ENCODE measurements around the gene BRSK2.
"Not testable (repeated sequence)": the region's sequence is repeated elsewhere in the genome, so short reads cannot be mapped to it uniquely, and the experiment has no call there.

The BRSK2 gene

DNA sequence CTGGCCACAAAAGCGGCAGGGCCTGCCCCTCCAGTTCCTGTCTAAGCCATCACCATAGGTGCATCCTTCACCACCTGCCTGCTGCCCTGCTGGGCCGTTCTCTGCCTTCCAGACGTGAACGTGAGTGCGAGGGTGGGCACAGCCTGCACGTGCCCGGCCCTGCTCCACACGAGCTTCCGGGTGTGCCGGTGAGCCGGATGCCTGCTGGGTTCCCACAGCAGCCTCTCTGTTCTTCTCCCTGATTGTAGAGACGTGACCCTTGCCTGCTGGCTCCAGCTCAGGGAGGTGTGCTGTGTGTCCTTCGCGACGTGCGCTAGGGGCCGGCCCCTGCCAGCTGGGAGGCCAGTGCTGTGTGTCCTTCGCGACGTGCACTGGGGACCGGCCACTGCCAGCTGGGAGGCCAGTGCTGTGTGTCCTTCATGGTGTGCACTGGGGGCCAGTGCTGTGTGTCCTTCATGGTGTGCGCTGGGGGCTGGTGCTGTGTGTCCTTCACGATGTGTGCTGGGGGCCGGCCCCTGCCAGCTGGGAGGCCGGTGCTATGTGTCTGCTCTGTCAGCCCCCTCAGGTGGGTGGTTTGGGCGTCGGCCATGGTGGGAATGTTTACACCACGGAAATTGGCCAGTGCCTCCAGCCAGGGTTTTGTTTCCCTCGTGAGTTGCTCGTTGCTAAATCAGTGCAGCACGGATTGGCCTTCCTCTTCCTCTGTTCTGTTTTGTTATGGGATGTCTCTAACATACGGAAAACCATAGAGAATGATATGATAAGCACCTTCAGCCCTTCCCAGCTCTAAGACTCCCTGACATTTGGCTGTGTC is 35.4 kb upstream of the BRSK2 start:
- DNase-seq (ENCODE audit: low read depth in 1 of 2, low spot score in 1 of 2), result no peak

DNA sequence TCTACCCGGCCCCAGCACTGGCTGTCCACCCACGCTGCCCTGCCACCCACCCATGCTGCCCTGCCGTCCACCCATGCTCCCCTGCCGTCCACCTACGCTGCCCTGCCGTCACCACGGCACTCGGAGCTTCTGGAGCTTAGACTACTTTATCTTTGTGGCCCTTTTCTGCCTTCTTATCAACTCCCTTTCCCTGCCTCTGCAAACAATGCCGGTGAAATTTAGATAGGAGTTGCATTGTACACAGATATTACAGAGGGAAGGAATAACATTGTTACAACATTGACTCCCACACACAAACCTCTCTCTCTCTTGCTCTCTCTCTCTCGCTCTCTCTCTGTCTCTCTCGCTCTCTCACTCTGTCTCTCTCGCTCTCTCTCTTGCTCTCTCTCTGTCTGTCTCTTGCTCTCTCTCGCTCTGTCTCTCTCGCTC is 33.7 kb upstream of the BRSK2 start:
- DNase-seq (ENCODE audit: low read depth in 1 of 2, low spot score in 1 of 2), result no peak

DNA sequence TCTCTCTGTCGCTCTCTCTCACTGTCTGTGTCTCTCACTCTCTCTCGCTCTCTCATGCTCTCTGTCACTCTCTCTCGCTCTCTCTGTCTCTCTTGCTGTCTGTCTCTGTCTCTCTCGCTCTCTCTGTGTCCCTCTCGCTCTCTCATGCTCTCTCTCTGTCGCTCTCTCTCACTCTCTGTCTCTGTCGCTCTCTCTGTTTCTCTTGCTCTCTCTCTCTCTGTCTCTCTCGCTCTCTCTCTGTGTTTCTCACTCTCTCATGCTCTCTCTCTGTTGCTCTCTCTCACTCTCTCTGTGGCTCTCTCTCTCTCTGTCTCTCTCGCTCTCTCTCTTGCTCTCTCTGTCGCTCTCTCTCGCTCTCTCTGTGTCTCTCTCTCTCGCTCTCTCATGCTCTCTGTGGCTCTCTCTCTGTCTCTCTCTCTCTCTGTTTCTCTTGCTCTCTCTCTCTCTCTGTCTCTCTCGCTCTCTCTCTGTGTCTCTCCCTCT is 33.2 kb upstream of the BRSK2 start:
- no peak for DNase-seq (ENCODE audit: low read depth in 1 of 2, low spot score in 1 of 2)

DNA sequence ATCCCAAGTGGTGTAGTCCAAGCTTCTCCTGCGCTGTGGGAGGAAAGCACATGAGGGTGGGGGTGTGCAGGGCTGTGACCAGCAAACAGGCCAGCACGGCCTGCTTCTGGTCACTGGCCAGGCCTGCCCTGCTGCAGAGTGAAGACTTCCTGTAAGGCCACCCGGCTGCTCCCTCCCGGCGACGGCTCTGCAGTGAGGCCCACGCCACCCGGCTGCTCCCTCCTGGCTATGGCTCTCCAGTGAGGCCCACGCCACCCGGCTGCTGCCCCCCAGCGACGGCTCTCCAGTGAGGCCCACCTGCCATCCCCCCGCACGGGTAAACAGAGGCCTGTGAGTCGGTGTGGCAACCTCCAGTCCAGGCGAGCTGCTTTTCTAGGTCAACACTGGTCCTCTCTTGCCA is 31.4 kb upstream of the BRSK2 start:
- DNase-seq (ENCODE audit: low read depth in 1 of 2, low spot score in 1 of 2), result no peak

DNA sequence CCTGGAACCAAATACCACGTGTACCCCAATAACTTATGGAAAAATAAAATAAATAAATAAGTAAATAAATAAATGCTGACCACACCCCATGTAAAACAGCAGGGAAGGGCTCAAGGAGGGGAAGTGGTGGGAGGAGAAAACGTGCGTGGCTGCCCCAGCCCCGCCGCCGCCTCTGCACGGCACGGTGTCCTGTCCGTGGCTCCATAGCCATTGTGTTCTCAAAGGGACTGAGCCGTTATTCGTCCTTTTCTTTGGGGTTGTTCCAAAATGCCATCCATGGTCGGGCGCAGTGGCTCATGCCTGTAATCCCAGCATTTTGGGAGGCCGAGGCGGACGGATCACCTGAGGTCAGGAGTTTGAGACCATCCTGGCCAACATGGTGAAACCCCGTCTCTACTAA is 30.8 kb upstream of the BRSK2 start:
- DNase-seq (ENCODE audit: low read depth in 1 of 2, low spot score in 1 of 2), result not testable (repeated sequence)

DNA sequence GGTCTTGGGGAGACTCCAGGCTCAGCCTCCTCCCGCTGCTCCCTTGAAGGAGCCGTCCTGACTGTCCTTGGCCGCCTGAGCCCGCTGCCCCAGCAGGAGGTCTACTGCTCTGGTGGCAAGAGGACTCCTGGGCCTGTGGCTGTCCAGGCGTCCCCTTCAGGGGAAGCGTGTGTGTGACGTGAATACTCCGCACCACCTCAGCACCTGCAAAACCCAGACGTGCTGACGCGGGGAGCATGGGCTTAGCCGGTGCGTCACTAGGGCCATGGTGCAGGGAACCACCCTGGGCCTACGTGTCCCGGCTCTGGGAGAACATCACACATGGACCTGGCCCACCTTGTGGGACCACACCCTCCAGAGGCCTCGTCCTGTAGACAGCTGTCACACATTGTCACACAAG is 30.2 kb upstream of the BRSK2 start:
- no peak for DNase-seq (ENCODE audit: low read depth in 1 of 2, low spot score in 1 of 2)

DNA sequence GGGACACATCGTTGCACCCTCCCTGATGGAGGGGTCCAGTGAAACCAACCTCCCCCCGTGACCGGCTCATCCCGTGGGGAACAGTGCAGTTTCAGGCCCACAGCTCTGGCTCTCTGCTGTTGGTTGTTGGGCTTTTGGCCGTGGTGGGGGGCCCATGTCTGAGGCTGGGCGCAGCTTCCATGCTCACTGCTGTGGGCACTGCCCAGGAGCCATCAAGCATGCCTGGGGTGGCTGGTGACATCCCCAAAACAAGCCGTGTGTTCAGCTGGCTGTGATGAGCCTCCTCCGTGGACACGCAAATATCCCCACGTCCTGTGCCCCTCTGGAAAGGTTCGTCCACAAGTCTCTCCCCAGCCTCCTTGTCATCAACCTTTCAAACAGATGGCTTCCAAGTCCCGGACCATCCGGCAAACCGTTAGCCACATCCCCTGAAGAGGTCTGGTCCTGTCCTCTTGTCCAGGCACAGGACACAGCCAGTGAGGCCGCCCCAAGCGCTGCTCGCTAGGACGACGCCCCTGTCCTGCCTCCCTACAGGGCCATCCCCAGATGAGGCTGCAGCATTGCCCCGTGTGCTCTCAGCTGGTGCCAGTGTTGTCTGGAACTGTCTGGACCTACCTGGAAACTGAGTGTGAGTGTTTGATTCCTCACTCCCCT is 29.4 kb upstream of the BRSK2 start:
- no peak for DNase-seq (ENCODE audit: low read depth in 1 of 2, low spot score in 1 of 2)

DNA sequence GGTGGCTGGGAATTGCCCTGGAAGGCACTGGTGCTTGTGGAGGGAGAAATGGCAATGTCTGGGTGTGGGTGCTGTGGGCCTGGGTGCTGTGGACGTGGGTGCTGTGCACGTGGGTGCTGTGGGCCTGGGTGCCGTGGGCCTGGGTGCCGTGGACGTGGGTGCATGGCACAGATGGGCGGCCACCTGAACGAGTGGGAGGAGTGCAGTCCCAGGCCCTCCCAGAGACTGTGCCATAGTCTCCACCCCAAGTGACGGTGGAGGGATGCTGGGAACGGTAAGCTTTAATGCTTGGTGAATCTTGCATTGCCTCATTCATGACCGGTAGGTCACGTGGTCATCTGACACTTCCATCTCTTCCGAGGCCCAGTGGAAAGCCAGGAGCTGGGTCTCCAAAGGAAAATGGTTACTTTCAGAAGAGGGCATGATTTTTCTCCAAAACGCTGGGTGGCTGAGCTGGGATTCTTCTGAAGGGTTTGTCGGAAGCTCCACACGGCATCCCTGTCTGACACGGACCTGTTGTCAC is 28.8 kb upstream of the BRSK2 start:
- DNase-seq (ENCODE audit: low read depth in 1 of 2, low spot score in 1 of 2), result no peak

DNA sequence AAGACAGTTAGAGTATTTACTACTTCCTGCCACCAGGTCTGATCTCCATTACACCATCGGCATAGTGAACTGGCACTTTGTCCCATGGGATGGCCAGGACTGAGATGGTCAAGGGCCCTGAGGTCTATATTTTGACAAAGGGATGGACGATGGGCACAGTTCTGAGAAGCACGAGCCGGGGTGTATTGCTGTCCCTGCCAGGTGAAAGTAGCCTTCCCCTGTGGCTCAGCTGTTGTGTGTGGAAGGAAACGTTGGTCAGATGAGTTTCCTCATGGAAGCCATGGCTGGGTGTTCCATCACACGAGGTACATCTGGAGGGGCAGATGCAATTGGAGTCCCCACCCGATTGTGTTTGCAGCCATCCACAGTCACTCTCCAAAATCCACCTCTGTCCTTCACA is 27.9 kb upstream of the BRSK2 start:
- no peak for DNase-seq (ENCODE audit: low read depth in 1 of 2, low spot score in 1 of 2)

DNA sequence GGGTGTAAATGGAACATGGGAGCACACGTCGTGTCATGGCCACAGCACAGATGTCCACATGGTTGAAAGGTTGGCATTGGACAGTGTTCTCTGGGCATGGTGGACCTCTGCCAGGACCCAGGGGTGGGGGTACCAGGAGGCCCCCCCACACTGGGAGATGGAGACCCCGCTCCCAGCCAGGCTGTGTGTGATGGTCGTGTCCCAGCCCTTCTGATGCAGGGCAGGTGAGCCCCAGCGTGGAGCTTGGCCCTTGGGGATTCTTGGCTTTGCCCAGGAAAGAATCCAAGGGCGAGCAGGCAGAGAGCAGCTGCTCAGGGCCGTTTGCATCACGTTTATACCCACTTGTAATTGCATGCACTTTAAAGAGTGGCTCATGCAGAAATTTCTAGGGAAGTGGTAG is 22.0 kb upstream of the BRSK2 start:
- DNase-seq (ENCODE audit: low read depth in 1 of 2, low spot score in 1 of 2), result no peak

DNA sequence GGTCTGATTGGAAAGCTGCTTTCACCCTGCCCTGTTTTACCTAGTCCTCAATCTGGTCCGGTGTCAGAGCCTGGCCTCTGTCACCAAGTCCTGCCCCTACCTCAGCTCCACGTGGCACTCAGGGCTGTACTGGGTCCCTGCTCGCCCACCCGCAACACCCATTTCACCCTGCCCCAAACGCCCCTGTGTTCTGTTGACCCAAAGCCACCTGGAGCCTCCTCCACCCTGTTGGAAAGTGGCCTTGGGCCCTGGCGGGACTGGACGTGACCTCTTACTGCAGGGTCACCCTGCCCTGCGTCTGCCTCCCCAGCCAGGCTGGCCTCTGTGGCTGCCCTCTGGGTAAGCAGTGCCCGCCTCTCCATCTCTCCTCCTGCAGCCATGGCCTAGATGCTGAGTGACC is 21.5 kb upstream of the BRSK2 start:
- DNase-seq (ENCODE audit: low read depth in 1 of 2, low spot score in 1 of 2), result no peak

DNA sequence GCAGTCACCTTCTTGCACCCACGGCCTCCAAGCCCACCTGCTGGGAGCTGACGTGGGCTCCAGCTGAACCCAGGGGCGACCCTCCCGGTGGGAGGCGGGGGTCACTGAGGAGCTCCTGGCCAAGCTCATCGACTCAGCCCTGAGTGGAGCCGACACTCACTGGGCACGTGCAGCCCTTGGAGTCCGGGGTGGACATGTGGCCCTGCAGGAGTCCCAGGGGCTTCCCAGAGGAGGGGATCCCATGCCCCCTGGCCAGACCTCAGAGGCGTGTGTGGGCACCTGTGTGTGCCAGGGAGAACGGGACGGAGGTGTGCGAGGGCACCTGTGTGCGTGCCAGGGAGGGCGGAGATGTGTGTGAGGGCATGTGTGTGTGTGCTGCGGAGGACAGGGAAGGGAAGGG is 20.8 kb upstream of the BRSK2 start:
- no peak for DNase-seq (ENCODE audit: low read depth in 1 of 2, low spot score in 1 of 2)

DNA sequence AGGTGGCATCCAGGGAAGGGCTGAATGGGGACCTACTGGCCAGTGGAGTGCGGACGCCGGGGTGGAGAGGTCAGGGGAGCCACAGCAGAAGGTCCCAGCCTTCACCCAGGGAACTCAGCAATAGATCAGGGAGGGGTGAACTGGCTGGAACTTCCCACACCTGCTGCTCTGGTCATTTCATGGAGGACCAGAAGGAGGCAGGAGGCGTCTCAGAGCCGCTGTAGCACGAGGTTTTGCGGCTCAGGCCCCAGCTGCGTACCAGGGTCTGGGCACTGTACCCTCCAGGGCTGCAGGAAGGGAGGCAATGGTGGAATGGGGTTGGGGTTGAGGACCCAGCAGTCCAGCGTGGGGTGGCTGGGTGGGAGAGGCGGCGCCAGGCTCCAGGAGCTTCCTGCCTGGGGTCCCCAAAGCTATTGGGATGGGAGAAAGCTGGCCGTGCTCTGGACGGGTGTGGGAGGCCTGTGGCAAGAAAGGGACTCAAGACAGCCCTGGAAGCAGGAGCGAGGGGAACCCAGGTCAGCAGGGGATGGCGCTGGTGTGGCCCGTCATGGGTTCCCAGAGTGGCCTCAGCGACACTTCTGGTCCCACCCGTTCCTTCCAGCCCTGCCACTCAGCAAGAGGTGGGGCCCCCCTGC is 20.2 kb upstream of the BRSK2 start:
- DNase-seq (ENCODE audit: low read depth in 1 of 2, low spot score in 1 of 2), result no peak

DNA sequence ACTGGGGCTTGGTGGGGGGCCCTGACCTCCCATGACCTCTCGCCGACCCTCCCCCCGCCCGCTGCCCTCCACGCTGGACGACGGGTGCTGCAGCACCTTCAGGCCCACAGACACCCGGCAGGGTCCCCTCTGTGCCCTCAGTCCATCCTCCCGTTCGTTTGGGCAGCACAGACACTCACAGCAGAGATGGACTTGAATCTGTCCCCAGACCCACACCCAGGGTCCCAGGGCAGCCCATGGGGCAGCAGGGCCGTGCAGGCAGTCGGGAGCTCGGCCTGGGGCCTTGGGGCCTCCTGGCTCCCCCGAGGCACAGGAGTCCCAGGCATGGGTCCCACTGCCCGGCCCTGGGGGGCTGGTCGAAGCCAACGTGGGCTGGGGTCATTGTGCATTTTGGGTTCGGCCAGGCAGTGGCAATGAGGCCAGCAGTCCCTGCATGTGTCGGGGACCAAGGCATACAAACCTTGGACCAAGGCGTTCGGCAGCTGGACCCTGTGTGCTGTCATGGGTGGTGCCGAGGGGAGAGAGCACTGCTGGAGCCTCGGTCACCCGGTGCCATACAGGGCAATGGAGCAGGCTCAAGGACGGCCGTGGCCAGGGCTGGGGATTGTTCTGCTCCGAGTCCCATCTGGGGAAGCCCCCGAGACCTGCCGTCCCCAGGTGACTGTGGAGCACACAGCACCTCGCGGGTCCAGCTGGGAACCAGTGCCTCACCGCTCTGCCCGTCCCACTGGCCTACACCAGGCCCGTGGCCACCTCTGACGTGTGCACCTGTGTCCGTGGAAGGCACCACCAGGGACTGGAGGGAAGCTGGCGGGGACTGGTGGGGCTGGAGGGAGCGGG is 19.3 kb upstream of the BRSK2 start:
- no peak for DNase-seq (ENCODE audit: low read depth in 1 of 2, low spot score in 1 of 2)

DNA sequence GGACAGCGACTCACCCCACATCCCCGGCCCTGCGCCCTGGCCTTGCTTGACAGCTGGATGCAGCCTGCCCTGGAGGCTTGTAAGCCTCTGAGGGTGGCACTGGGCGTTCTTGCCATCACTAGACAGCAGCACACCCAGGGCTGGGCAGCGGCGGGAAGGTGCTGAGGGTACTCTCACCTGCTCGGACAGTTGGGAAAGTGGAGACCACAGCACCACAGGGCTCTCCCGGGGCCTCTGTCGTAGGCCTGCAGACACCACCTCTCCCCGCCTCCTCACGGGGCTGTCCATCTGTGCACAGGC is 18.8 kb upstream of the BRSK2 start:
- no peak for DNase-seq (ENCODE audit: low read depth in 1 of 2, low spot score in 1 of 2)

DNA sequence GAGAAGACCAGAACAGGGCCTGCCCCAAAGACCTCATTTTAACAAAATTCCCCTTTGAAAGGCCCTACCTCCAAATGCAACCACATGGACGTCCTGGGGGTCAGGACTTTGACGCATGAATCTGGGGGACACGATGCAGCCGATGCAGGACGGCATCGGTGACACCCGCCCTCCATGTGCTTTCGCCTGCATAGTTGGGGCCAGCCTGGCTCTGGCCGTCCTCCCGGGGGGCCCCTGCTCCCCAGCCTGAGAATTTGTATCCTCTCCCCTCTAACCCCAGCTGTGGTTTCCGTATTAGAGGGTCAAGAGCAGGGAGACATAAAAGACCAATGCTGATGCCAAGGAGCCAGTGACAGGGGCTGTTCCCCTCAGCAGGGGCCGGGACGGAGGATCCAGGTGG is 18.4 kb upstream of the BRSK2 start:
- DNase-seq (ENCODE audit: low read depth in 1 of 2, low spot score in 1 of 2), result no peak

DNA sequence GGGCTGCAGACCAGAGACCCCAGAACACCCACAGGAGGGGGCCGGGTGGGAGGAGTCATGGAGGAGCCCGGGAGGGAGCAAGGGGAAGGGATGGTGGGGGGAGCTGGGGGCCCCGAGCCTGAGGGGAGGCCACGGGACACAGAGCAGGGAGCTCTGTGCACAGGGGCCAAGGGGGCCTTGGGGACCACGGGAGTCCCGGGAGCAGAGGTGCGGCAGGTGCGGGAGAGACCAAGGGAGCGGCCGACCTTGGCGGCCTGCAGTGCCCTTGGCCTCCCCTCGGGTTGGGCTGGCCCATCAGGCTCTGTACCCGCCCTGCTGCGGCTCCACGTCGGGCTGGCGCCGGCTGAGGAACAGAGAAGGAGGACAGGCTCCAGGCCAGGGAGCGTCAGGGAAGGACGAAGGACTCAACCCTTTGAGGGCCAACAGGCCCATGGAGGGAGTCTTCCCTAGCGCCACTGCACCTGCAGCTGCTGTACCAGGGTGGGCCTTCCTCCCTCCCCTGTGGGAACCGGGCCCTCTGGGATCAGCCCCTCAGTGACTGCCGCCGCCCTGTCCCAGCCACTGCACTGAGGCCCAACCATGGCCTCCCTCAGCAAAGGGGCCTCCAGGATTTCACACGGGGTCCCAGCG is 17.8 kb upstream of the BRSK2 start:
- DNase-seq (ENCODE audit: low read depth in 1 of 2, low spot score in 1 of 2), result no peak

DNA sequence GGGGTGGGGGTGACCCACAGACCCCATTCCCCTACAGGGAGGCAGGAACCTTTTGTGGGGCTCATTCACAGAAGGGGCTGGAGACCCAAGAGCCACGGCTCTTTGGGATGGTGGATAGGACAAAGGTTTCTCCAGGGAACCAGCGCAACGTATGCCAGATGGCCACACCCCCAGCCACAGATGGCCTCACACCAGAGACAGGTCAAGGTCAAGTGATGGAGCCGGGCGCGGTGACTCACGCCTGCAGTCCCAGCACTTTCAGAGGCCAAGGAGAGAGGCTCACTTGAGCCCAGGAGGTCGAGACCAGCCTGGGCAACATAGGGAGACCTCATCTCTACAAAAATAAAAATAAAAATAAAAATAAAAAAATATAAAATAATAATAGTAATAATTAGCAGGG is 17.1 kb upstream of the BRSK2 start:
- DNase-seq (ENCODE audit: low read depth in 1 of 2, low spot score in 1 of 2), result no peak

DNA sequence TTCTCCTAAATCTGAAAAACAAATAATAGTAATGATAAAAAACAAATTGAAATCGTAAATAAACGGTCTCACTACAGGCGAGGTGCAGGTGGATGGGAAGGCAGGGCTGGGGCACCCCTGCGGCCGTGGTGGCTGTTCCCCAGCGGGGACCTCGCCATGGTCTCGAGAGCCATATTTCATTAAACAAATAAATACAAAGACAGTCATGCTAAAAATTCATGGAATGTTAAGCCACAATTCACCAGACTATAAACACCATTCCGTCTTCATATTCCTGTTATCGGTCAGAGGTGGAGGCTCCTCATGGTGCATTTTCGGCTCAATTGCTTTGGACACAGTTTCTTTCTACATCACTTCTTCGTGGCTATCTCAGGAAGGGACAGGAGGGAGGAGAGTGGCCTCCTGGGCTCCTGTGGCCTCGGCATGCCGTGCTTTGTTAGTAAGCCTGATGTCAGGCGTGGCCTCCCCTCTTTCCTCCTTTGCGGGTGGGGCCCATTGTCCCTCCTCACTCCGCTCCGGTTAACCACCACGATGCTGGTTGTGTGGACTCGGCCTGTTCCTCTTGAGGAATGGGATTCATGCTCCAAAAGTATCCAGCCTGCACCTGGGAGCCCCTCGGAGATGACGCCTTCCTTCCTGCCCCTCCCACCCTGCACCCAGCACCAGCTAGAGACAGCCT is 16.1 kb upstream of the BRSK2 start:
- no peak for DNase-seq (ENCODE audit: low read depth in 1 of 2, low spot score in 1 of 2)
